Adrenal gland (tissue), 12 donors: ENCODE measurements around the gene ARHGEF25. TPM values are rescaled to one million over a fixed set of nuclear protein-coding genes. Genes with fewer than 3 reads are reported as not detected.
"Not testable (repeated sequence)": the region's sequence is repeated elsewhere in the genome, so short reads cannot be mapped to it uniquely, and the experiment has no call there.

Experiments
- DNase-seq, 7 donors: peaks; one replicate each; pipeline ENCODE4 v3.0.0-alpha.2; 2019 to 2020
- H3K27ac ChIP-seq, 5 donors: fragments of 200-600 bp; sonication (generic) in 4 of 5; 1 replicate in 3 of 5; 2 replicates in 2 of 5; pipeline versions ENCODE4 v1.5.1 to v1.8.0; 2016 to 2020; ENCODE audit warnings: mild to moderate bottlenecking in 1 of 5
- H3K27me3 ChIP-seq: fragments of 200-600 bp; 2 replicates; pipeline ENCODE4 v1.8.0; 2021
- H3K36me3 ChIP-seq, 2 donors: fragments of 200-600 bp; replicated peaks in 1 of 2; 1 replicate in 1 of 2; 2 replicates in 1 of 2; pipeline versions ENCODE4 v1.5.1 to v1.8.0; 2018 to 2022
- H3K4me1 ChIP-seq, 2 donors: fragments of 200-600 bp; replicated peaks in 1 of 2; 1 replicate in 1 of 2; 2 replicates in 1 of 2; pipeline versions ENCODE4 v1.5.1 to v1.8.0; 2018 to 2021
- H3K4me3 ChIP-seq, 4 donors: fragments of 200-600 bp; sonication (generic) in 3 of 4; one replicate each; pipeline ENCODE4 v1.5.1; 2016 to 2018
- H3K9me3 ChIP-seq, 3 donors: fragments of 200-600 bp; sonication (generic) in 1 of 3; replicated peaks in 1 of 3; 1 replicate in 2 of 3; 2 replicates in 1 of 3; pipeline versions ENCODE4 v1.5.1 to v1.8.0; 2016 to 2021
- CTCF ChIP-seq, 6 experiments: fragments of 450-650 bp in 4 of 6; fragments of 200-600 bp in 2 of 6; sonication (generic) in 1 of 6; IDR thresholded peaks; 1 replicate in 5 of 6; 2 replicates in 1 of 6; pipeline versions ENCODE4 v1.5.1 to v1.8.0; 2016 to 2021; ENCODE audit warnings: antibody characterized with exemption in 6 of 6, mild to moderate bottlenecking in 2 of 6, moderate library complexity in 1 of 6
- POLR2A ChIP-seq, 2 donors: fragments of 450-650 bp; IDR thresholded peaks; one replicate each; pipeline ENCODE4 v1.6.1; 2017; ENCODE audit warnings: antibody characterized with exemption in 2 of 2, mild to moderate bottlenecking in 2 of 2, moderate library complexity in 1 of 2
- WGBS, 4 donors: extraction: QIAGEN DNeasy Blood & Tissue Kit in 2 of 4; methylation state at CpG; one replicate each; pipeline versions ENCODE4 v1.1.5 to v1.1.7; 2013 to 2017; 5-methylcytosine and 5-hydroxymethylcytosine counted together
- intact Hi-C, 2 donors: fragments of 100-400 bp; cut with DNase I; formaldehyde crosslinking; loops; one replicate each; pipeline versions ENCODE4 v1.14.1 to v1.15.0; 2022 to 2023
- polyA plus RNA-seq, 3 donors: library from polyadenylated mRNA; stranded (reverse); fragments of 200-250 nt in 2 of 3; fragments of 350-450 nt in 1 of 3; fragmentation: Illumina TruSeq in 1 of 3; extraction: RNeasy Lipid Tissue Mini Kit (QIAGEN cat#74804) in 1 of 3; gene quantifications; one replicate each; pipeline ENCODE4 v1.2.3, GENCODE V29; 2013 to 2014
- total RNA-seq, 9 donors: library from RNA; depleted of rRNA in 4 of 9; stranded (reverse); fragments of >200 nt in 4 of 9; fragments of 120-200 nt in 1 of 9; fragmentation: NEBNext Ultra II Directional in 1 of 9; extraction: Animal tissue kit (Norgen Biotek cat#: 25700) in 1 of 9; gene quantifications; one replicate each; pipeline versions ENCODE4 v1.1.0 to v1.2.4, GENCODE V29; 2013 to 2023
- donor health status: healthy with polysubstance abuse.
- donor health status: Bipolar disorder and iron deficiency.
- donor health status: DM: yes; HTN: yes; CAD: no.
- donor health status: DM: no; HTN: no; CAD: no.
- donor health status: DM: no; HTN: no; CAD: no.
- donor health status: DM: yes; HTN: yes; CAD: no.

The ARHGEF25 gene
- total and polyA plus RNA-seq, 12 donors: 4.9 to 86.4 (median 9.9) TPM

GRCh38 chr12:57616383-57617101 is 5.3 kb downstream of the ARHGEF25 start:
- peaks cover 4 to 15% of the 10 kb centered on the region in 2 donors for H3K4me1 ChIP-seq

GRCh38 chr12:57617942-57618341 is 6.7 kb downstream of the ARHGEF25 start:
- Histone ChIP-seq H3K36me3 (no peaks in the 10 kb centered on the region), H3K27me3 (peaks cover 25% of the 10 kb centered on the region), H3K4me1 (peaks cover 6 to 15% of the 10 kb centered on the region in 2 donors), H3K27ac (no peak overlapping the region), H3K4me3 (no peak overlapping the region), H3K9me3 (no peaks in the 10 kb centered on the region)
- 55 to 64% (median 59%) methylated on average over 9 to 11 of the region's 11 CpGs for WGBS, 4 donors
- TF ChIP-seq POLR2A (IDR thresholded peaks at IDR 0.05): no peak
- no peak for TF ChIP-seq CTCF (IDR thresholded peaks at IDR 0.05)
- intact Hi-C loops: no loop called here
- no peak for DNase-seq

More at GRCh38 chr12:57616383-57617101, 5.3 kb downstream of the ARHGEF25 start:
- Histone ChIP-seq H3K4me3 (no peak overlapping the region), H3K27me3 (peaks cover 21% of the 10 kb centered on the region), H3K27ac (no peak overlapping the region), H3K36me3 (no peaks in the 10 kb centered on the region), H3K9me3 (no peaks in the 10 kb centered on the region)
- WGBS, 4 donors: 78 to 93% (median 84%) methylated on average over 3 of the region's 3 CpGs
- TF ChIP-seq POLR2A (IDR thresholded peaks at IDR 0.05) (no peak), CTCF (IDR thresholded peaks at IDR 0.05) (no peak)
- intact Hi-C loops: no loop called here
- DNase-seq: no peak

- H3K27ac ChIP-seq, intact Hi-C loops, DNase-seq, H3K36me3 ChIP-seq, H3K4me3 ChIP-seq, H3K9me3 ChIP-seq: not testable (repeated sequence)
- Histone ChIP-seq H3K27me3 (peaks cover 26% of the 10 kb centered on the region), H3K4me1 (peaks cover 6 to 15% of the 10 kb centered on the region in 2 donors)
- WGBS, 4 donors: 92 to 96% (median 94%) methylated on average over 6 of the region's 6 CpGs
These were observed 7.2 kb downstream of the ARHGEF25 start for GRCh38 chr12:57618431-57618830.

GRCh38 chr12:57618966-57619433 is 7.8 kb downstream of the ARHGEF25 start:
- no peak for DNase-seq
- TF ChIP-seq POLR2A (IDR thresholded peaks at IDR 0.05) (no peak), CTCF (IDR thresholded peaks at IDR 0.05) (no peak)
- 66 to 83% (median 68%) methylated on average over 16 of the region's 16 CpGs for WGBS, 4 donors
- Histone ChIP-seq H3K9me3 (no peaks in the 10 kb centered on the region), H3K4me1 (peaks cover 6 to 15% of the 10 kb centered on the region in 2 donors), H3K36me3 (no peaks in the 10 kb centered on the region), H3K4me3 (no peak overlapping the region), H3K27me3 (peaks cover 26% of the 10 kb centered on the region), H3K27ac (no peak overlapping the region)
- intact Hi-C loops: no loop called here
